Fibroblast of the aortic adventitia (primary cell): ENCODE data around the gene UTP20. TPM values are rescaled to one million over a fixed set of nuclear protein-coding genes. Genes with fewer than 3 reads are reported as not detected.

Experiments used
- DNase-seq: peaks from one replicate; pipeline ENCODE4 v3.0.0-alpha.2; 2010; ENCODE audit warnings: low read depth
- H3K4me3 ChIP-seq: 2 replicates; pipeline ENCODE4 v1.5.1; 2011; ENCODE audit warnings: low read depth, mild to moderate bottlenecking, control low read depth, low read length, moderate library complexity
- total RNA-seq: library from RNA; depleted of rRNA; stranded (reverse); fragments of >200 nt; gene quantifications from 2 replicates; pipeline ENCODE4 v1.2.3, GENCODE V29; 2012; ENCODE audit warnings: low replicate concordance
- TF ChIP-seq, protein P1 (sequence below): IDR thresholded peaks from 2 replicates; pipeline ENCODE4 v1.5.1; 2011; ENCODE audit warnings: mild to moderate bottlenecking, low read length, control low read depth, inconsistent platforms; ENCODE audit not compliant: insufficient read depth

UTP20 gene
- total RNA-seq, 1 donor = 25.7 TPM

DNA sequence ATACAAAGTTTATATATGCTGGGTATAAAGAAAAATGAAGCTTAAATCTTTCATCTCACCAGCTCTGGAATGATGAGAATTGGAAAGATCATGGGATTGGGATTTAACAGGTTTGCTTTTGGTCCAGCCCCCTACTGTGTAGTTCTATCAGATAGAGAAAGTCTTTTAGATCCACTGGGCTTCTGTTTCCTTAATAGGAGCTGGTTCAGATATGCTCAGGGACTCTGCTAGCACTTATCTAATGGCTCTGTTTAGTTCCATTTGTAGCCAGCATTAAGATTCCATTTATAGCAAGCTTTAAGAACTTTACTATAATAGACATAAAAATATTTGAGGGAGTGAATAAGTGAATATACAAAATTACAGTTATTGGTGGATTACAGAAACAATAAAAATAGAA, 42.6 kb downstream of the UTP20 start:
- DNase-seq = no peak
- TF ChIP-seq, protein P1, sequence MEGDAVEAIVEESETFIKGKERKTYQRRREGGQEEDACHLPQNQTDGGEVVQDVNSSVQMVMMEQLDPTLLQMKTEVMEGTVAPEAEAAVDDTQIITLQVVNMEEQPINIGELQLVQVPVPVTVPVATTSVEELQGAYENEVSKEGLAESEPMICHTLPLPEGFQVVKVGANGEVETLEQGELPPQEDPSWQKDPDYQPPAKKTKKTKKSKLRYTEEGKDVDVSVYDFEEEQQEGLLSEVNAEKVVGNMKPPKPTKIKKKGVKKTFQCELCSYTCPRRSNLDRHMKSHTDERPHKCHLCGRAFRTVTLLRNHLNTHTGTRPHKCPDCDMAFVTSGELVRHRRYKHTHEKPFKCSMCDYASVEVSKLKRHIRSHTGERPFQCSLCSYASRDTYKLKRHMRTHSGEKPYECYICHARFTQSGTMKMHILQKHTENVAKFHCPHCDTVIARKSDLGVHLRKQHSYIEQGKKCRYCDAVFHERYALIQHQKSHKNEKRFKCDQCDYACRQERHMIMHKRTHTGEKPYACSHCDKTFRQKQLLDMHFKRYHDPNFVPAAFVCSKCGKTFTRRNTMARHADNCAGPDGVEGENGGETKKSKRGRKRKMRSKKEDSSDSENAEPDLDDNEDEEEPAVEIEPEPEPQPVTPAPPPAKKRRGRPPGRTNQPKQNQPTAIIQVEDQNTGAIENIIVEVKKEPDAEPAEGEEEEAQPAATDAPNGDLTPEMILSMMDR = no peak
- no peak overlapping the region for H3K4me3 ChIP-seq

DNA sequence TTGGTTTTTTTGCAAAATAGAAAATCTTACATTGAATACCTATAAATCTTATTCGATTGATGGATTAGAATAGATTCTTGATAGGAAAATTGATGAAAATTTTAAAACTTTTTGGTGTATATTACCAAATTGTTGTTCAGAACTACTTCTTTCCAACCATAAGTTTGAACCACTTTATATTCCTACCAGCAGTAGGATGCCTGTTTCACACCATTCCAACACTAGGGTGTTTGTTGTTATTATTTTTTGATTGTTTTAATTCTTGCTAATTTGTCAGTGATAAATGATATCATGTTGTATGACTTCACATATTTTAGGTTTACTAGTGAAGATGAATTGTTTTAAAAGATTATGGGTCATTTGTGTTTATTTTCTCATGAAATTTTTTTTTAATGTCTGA, 43.4 kb downstream of the UTP20 start:
- TF ChIP-seq, protein P1 = no peak
- H3K4me3 ChIP-seq = no peak overlapping the region
- DNase-seq = no peak

DNA sequence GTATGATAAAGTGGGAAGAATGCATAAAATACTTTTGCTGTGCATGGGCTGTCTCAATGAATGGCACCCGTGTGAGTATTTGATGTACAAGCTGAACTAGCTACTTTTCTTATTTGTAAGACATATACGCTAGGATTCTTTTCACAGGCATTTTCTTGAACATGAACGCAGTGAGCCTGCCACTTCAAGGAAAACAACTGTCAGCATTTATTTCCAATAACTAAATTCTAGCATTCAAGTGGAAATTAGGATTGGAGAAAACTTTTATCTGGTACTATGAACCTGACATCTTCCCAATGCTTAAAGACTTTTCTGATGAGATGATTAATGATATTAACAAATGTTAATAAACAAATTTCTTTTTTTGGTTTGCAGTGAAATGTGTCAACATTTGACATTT, 45.7 kb downstream of the UTP20 start:
- no peak for DNase-seq
- TF ChIP-seq, protein P1 = no peak
- no peak overlapping the region for H3K4me3 ChIP-seq

DNA sequence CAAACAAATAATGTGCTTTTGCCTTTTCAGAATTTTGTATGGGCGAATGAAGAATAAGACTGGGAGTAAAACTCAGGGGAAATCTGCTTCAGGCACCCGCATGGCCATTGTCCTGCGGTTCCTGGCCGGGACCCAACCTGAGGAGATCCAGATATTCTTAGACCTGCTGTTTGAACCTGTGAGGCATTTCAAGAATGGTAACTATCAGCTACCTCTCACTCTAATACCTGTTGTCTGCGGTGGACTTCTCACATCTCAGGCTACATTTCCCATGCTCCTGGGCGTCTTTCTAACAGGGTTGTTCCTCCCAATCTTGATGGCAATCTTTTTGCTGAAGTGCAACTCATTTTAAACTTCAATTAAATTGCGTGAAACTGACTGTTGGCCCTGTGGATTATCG, 47.1 kb downstream of the UTP20 start:
- TF ChIP-seq, protein P1 = no peak
- no peak overlapping the region for H3K4me3 ChIP-seq

DNA sequence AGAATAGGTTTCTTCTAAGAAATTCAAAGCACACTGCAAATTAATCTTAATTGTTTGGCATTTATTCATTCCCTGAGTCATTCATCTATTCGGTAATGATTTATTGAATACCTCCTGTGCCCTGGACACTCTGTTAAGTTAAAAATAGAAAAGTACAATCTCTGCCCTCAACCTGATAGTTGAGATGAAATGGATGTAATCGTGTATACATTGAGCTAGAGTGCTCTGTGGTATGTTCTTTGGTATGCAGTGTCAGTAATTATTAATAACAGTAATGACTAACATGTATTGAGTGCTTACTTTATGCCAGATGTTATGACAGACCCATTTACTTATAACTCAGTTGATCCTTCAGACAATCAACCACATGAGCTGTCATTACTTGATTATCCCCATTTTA, 47.6 kb downstream of the UTP20 start:
- no peak overlapping the region for H3K4me3 ChIP-seq
- DNase-seq = no peak
- TF ChIP-seq, protein P1 = no peak

More for the DNA sequence above, 47.1 kb downstream of the UTP20 start:
- DNase-seq = no peak

DNA sequence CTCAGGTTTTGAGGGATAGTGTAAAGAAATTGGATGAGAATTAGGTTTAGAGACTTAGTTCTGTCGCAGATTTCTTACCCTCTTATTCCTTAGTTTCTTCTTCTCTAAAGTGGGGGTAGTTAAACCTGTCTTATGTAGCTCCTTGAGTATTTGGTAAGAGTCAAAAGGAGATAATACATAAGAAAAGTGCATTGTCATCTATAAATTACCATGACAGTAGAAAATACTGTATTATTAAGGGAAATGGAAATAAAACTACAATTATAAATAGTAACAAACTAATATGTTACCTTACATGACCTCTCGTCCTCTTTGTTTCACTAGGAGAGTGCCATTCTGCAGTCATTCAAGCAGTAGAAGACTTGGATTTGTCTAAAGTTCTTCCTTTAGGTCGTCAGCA, 49.0 kb downstream of the UTP20 start:
- DNase-seq = no peak
- no peak overlapping the region for H3K4me3 ChIP-seq
- TF ChIP-seq, protein P1 = no peak

DNA sequence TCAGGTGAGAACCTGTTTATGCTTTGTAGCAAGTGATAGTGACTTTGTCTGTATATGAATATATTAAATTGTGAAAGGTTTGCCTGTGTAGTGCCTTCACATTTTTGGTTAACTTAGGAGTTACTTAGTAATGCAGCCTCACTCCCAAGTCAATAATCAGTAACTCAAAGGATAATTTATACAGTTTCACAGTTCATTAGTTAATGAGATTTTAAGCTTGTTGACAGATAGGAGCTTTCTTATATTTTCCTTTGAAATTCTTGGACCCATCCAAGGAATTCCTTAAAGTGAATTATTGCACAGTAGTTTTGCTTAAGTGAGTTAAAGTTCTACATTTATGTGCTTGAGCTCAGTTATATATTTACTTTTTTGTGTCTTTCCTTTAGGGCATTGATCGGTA, 50.7 kb downstream of the UTP20 start:
- DNase-seq = no peak
- TF ChIP-seq, protein P1 = no peak
- H3K4me3 ChIP-seq = no peak overlapping the region
